Osteocyte (in vitro differentiated cells): ENCODE measurements around the gene HS3ST2. TPM values are rescaled to one million over a fixed set of nuclear protein-coding genes. Genes with fewer than 3 reads are reported as not detected.

ENCODE experiments used
- DNase-seq: peaks from one replicate; pipeline ENCODE4 v3.0.0; 2021; ENCODE audit warnings: mixed read lengths; ENCODE audit not compliant: unreplicated experiment; ENCODE audit errors: extremely low spot score
- H3K27ac Mint-ChIP-seq: one replicate; pipeline ENCODE4 v1.8.0; 2021; ENCODE audit warnings: mild to moderate bottlenecking, mixed read lengths; ENCODE audit not compliant: unreplicated experiment
- H3K27me3 Mint-ChIP-seq: one replicate; pipeline ENCODE4 v1.8.0; 2021; ENCODE audit warnings: mixed read lengths; ENCODE audit not compliant: unreplicated experiment
- H3K36me3 Mint-ChIP-seq: one replicate; pipeline ENCODE4 v1.8.0; 2021; ENCODE audit warnings: mixed read lengths; ENCODE audit not compliant: unreplicated experiment
- H3K4me1 Mint-ChIP-seq: one replicate; pipeline ENCODE4 v1.8.0; 2021; ENCODE audit warnings: mixed read lengths; ENCODE audit not compliant: unreplicated experiment
- H3K4me3 Mint-ChIP-seq: one replicate; pipeline ENCODE4 v1.8.0; 2021; ENCODE audit warnings: mild to moderate bottlenecking, moderate library complexity, mixed read lengths; ENCODE audit not compliant: unreplicated experiment
- H3K9me3 Mint-ChIP-seq: one replicate; pipeline ENCODE4 v1.8.0; 2021; ENCODE audit warnings: mixed read lengths; ENCODE audit not compliant: unreplicated experiment
- total RNA-seq: library from RNA; stranded (reverse); gene quantifications from 2 replicates; pipeline ENCODE4 v1.2.1, GENCODE V29; 2021
- TF ChIP-seq, protein P1 (sequence below): fragments of 200-600 bp; sonication (generic); IDR thresholded peaks from 2 replicates; pipeline ENCODE4 v1.5.0; 2021; ENCODE audit warnings: antibody characterized with exemption, mild to moderate bottlenecking, moderate library complexity

HS3ST2 gene
- total RNA-seq, 1 donor from 2014 or later, result not detected

GRCh38 chr16:22903716-22904115, 89.8 kb downstream of the HS3ST2 start:
- Mint-ChIP-seq H3K4me1 (no peaks in the 10 kb centered on the region), H3K4me3 (no peak overlapping the region), H3K9me3 (no peaks in the 10 kb centered on the region), H3K36me3 (no peaks in the 10 kb centered on the region), H3K27ac (no peak overlapping the region), H3K27me3 (no peaks in the 10 kb centered on the region)
- TF ChIP-seq, protein P1, sequence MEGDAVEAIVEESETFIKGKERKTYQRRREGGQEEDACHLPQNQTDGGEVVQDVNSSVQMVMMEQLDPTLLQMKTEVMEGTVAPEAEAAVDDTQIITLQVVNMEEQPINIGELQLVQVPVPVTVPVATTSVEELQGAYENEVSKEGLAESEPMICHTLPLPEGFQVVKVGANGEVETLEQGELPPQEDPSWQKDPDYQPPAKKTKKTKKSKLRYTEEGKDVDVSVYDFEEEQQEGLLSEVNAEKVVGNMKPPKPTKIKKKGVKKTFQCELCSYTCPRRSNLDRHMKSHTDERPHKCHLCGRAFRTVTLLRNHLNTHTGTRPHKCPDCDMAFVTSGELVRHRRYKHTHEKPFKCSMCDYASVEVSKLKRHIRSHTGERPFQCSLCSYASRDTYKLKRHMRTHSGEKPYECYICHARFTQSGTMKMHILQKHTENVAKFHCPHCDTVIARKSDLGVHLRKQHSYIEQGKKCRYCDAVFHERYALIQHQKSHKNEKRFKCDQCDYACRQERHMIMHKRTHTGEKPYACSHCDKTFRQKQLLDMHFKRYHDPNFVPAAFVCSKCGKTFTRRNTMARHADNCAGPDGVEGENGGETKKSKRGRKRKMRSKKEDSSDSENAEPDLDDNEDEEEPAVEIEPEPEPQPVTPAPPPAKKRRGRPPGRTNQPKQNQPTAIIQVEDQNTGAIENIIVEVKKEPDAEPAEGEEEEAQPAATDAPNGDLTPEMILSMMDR, result no peak
- no peak for DNase-seq

GRCh38 chr16:22912654-22913053, 98.7 kb downstream of the HS3ST2 start:
- Mint-ChIP-seq H3K36me3 (no peaks in the 10 kb centered on the region), H3K4me3 (no peak overlapping the region), H3K27ac (no peak overlapping the region), H3K9me3 (no peaks in the 10 kb centered on the region), H3K27me3 (no peaks in the 10 kb centered on the region), H3K4me1 (no peaks in the 10 kb centered on the region)
- DNase-seq, result no peak
- TF ChIP-seq, protein P1, result no peak

DNA sequence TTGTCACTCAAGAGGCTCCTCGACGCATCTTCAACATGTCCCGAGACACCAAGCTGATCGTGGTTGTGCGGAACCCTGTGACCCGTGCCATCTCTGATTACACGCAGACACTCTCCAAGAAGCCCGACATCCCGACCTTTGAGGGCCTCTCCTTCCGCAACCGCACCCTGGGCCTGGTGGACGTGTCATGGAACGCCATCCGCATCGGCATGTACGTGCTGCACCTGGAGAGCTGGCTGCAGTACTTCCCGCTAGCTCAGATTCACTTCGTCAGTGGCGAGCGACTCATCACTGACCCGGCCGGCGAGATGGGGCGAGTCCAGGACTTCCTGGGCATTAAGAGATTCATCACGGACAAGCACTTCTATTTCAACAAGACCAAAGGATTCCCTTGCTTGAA, 101.0 kb downstream of the HS3ST2 start:
- no peak overlapping the region for H3K27ac Mint-ChIP-seq
- no peaks in the 10 kb centered on the region for H3K9me3 Mint-ChIP-seq
- no peak overlapping the region for H3K4me3 Mint-ChIP-seq
- TF ChIP-seq, protein P1, result no peak
- H3K4me1 Mint-ChIP-seq, result no peaks in the 10 kb centered on the region
- no peaks in the 10 kb centered on the region for H3K27me3 Mint-ChIP-seq
- H3K36me3 Mint-ChIP-seq, result no peaks in the 10 kb centered on the region
- DNase-seq, result peak; percentile 83

DNA sequence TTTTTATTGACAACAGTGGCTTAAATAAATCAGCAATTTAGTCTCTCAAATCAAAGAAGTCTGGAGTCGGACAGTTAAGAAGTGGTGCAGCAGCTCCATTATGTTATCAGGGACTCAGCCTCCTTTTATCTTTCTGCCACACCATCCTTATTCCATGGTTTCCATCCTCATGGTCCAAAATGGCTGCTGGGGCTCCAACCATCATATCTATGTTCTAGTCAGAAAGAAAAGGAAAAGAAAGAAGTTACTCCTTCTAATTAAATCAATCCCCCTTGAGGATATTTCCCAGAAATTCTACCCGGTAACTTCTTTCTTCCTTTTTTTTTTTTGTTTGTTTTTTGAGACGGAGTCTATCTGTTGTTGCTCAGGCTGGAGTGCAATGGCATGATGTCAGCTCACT, 109.5 kb downstream of the HS3ST2 start:
- no peak overlapping the region for H3K4me3 Mint-ChIP-seq
- H3K27ac Mint-ChIP-seq, result no peak overlapping the region
- TF ChIP-seq, protein P1, result no peak
- H3K4me1 Mint-ChIP-seq, result no peaks in the 10 kb centered on the region
- H3K36me3 Mint-ChIP-seq, result no peaks in the 10 kb centered on the region
- no peaks in the 10 kb centered on the region for H3K9me3 Mint-ChIP-seq
- no peak for DNase-seq
- H3K27me3 Mint-ChIP-seq, result no peaks in the 10 kb centered on the region

GRCh38 chr16:22924492-22924891, 110.5 kb downstream of the HS3ST2 start:
- Mint-ChIP-seq H3K27ac (no peak overlapping the region), H3K4me1 (no peaks in the 10 kb centered on the region), H3K36me3 (no peaks in the 10 kb centered on the region), H3K27me3 (no peaks in the 10 kb centered on the region), H3K9me3 (no peaks in the 10 kb centered on the region), H3K4me3 (no peak overlapping the region)
- TF ChIP-seq, protein P1, result no peak
- DNase-seq, result no peak
